SU-DHL-6 (cell line): ENCODE results near the gene CCDC137.

Experiments
- EZH2phosphoT487 ChIP-seq: fragments of 200-600 bp; sonication (generic), shearing (Covaris generic); conservative IDR thresholded peaks from 2 replicates; pipeline ENCODE4 v1.6.1; 2018; ENCODE audit warnings: mild to moderate bottlenecking, antibody characterized with exemption, low read length, moderate library complexity, mixed read lengths
- TF ChIP-seq, protein P1 (sequence below): fragments of 200-600 bp; sonication (generic); IDR thresholded peaks from one replicate; pipeline ENCODE4 v1.5.1; 2017; ENCODE audit warnings: antibody characterized with exemption, mild to moderate bottlenecking, low read length, moderate library complexity; ENCODE audit not compliant: insufficient read depth, poor library complexity, severe bottlenecking

GRCh38 chr17:81703747-81704654 is 37.5 kb downstream of the CCDC137 start:
- TF ChIP-seq, protein P1, sequence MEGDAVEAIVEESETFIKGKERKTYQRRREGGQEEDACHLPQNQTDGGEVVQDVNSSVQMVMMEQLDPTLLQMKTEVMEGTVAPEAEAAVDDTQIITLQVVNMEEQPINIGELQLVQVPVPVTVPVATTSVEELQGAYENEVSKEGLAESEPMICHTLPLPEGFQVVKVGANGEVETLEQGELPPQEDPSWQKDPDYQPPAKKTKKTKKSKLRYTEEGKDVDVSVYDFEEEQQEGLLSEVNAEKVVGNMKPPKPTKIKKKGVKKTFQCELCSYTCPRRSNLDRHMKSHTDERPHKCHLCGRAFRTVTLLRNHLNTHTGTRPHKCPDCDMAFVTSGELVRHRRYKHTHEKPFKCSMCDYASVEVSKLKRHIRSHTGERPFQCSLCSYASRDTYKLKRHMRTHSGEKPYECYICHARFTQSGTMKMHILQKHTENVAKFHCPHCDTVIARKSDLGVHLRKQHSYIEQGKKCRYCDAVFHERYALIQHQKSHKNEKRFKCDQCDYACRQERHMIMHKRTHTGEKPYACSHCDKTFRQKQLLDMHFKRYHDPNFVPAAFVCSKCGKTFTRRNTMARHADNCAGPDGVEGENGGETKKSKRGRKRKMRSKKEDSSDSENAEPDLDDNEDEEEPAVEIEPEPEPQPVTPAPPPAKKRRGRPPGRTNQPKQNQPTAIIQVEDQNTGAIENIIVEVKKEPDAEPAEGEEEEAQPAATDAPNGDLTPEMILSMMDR = no peak
- TF ChIP-seq EZH2phosphoT487 = no peak
